BJ (cell line): ENCODE measurements around the gene SORBS2. TPM values are rescaled to one million over a fixed set of nuclear protein-coding genes. Genes with fewer than 3 reads are reported as not detected.
"Not testable (repeated sequence)": the region's sequence is repeated elsewhere in the genome, so short reads cannot be mapped to it uniquely, and the experiment has no call there.

Experiments
- CTCF ChIA-PET: fragments of 350-600 bp; formaldehyde crosslinking; extraction: SDS; loops from one replicate; lab custom pipeline; 2021; ENCODE audit warnings: antibody characterized with exemption, inconsistent platforms; lab: Yijun Ruan, JAX
- POLR2A ChIA-PET: fragments of 300-600 bp; sonication (Branson Sonifier 250); formaldehyde crosslinking; extraction: SDS; loops from one replicate; lab custom pipeline; 2021; ENCODE audit warnings: antibody characterized with exemption; lab: Charles Lee
- DNase-seq: peaks from one replicate; pipeline ENCODE4 v3.0.0-alpha.2; 2011; ENCODE audit warnings: low read depth
- H3K27me3 ChIP-seq: 2 replicates; pipeline ENCODE4 v1.6.0; 2011; ENCODE audit warnings: low read length; ENCODE audit not compliant: control insufficient read depth, insufficient read depth
- H3K36me3 ChIP-seq: 2 replicates; pipeline ENCODE4 v1.5.1; 2011; ENCODE audit warnings: low read length; ENCODE audit not compliant: control insufficient read depth, insufficient read depth
- H3K4me3 ChIP-seq: 2 replicates; pipeline ENCODE4 v1.5.1; 2011; ENCODE audit warnings: low read depth, mild to moderate bottlenecking, control low read depth, low read length
- CTCF ChIP-seq: IDR thresholded peaks from 2 replicates; pipeline ENCODE4 v1.5.1; 2011; ENCODE audit warnings: low read depth, mild to moderate bottlenecking, control low read depth, inconsistent platforms, low read length, moderate library complexity; ENCODE audit not compliant: insufficient read depth
- polyA minus RNA-seq: library from RNA; depleted of rRNA, polyadenylated mRNA; stranded (reverse); fragments of >200 nt; gene quantifications from 2 replicates; pipeline ENCODE4 v1.2.3, GENCODE V29; 2011; rRNA and poly(A)+ RNA removed
- polyA plus RNA-seq: library from polyadenylated mRNA; depleted of rRNA; stranded (reverse); fragments of >200 nt; gene quantifications from 2 replicates; pipeline ENCODE4 v1.2.3, GENCODE V29; 2011; rRNA removed

SORBS2 gene
- polyA plus RNA-seq = 6.9 and 9.1 TPM in 2 replicates
- polyA minus RNA-seq = 6.2 and 10.8 TPM in 2 replicates

GRCh38 chr4:185811509-185812364 lies at the start of gene SORBS2:
TSS of gene SORBS2 (minus strand) at chr4:185812194. CDS start at chr4:185690571, 121,623 bp downstream.
- no peak for DNase-seq
- no peaks in the 10 kb centered on the region for H3K36me3 ChIP-seq
- ChIA-PET CTCF (interaction anchor here (0.8 to 1.2 kb wide), 2 partner anchors 14 to 57 kb away, joined by 3 read pairs; no protein-coding TSS in a partner anchor), POLR2A (no interaction called here)
- H3K27me3 ChIP-seq = no peaks in the 10 kb centered on the region
- TF ChIP-seq CTCF = no peak
- no peak within 1 kb of the TSS for H3K4me3 ChIP-seq

- no peak for TF ChIP-seq CTCF
- no peak for DNase-seq
- ChIA-PET POLR2A (no interaction called here), CTCF (no interaction called here)
- no peaks in the 10 kb centered on the region for H3K27me3 ChIP-seq
- no peaks in the 10 kb centered on the region for H3K36me3 ChIP-seq
- H3K4me3 ChIP-seq = no peak overlapping the region
These were observed 47.1 kb upstream of the SORBS2 start for GRCh38 chr4:185859111-185859510.

- POLR2A ChIA-PET, H3K36me3 ChIP-seq, H3K27me3 ChIP-seq, H3K4me3 ChIP-seq, CTCF ChIA-PET, DNase-seq: not testable (repeated sequence)
These were observed 45.6 kb upstream of the SORBS2 start for GRCh38 chr4:185857561-185857960.

- ChIA-PET POLR2A (no interaction called here), CTCF (interaction anchor here (1.7 kb wide), 2 partner anchors 11 to 15 kb away, joined by 5 to 7 read pairs; no protein-coding TSS in a partner anchor)
- no peak overlapping the region for H3K4me3 ChIP-seq
- no peaks in the 10 kb centered on the region for H3K36me3 ChIP-seq
- no peaks in the 10 kb centered on the region for H3K27me3 ChIP-seq
- DNase-seq = no peak
- no peak for TF ChIP-seq CTCF
These were observed 41.8 kb upstream of the SORBS2 start for GRCh38 chr4:185853841-185854240.

- no peak for DNase-seq
- POLR2A ChIA-PET = no interaction called here
- H3K4me3 ChIP-seq = no peak overlapping the region
- CTCF ChIA-PET = interaction anchor here (1.1 to 1.7 kb wide), 3 partner anchors 10 to 14 kb away, joined by 4 to 7 read pairs (median 5); no protein-coding TSS in a partner anchor
- no peaks in the 10 kb centered on the region for H3K36me3 ChIP-seq
- no peak for TF ChIP-seq CTCF
- no peaks in the 10 kb centered on the region for H3K27me3 ChIP-seq
These were observed 41.0 kb upstream of the SORBS2 start for GRCh38 chr4:185852961-185853360.
